Adrenal gland (tissue), 12 donors: Measurements from ENCODE around the gene NEDD8. TPM values are rescaled to one million over a fixed set of nuclear protein-coding genes. Genes with fewer than 3 reads are reported as not detected.

Source experiments
- DNase-seq, 7 donors: peaks; one replicate each; pipeline ENCODE4 v3.0.0-alpha.2; 2019 to 2020
- H3K27ac ChIP-seq, 5 donors: fragments of 200-600 bp; sonication (generic) in 4 of 5; 1 replicate in 3 of 5; 2 replicates in 2 of 5; pipeline versions ENCODE4 v1.5.1 to v1.8.0; 2016 to 2020; ENCODE audit warnings: mild to moderate bottlenecking in 1 of 5
- H3K27me3 ChIP-seq: fragments of 200-600 bp; 2 replicates; pipeline ENCODE4 v1.8.0; 2021
- H3K36me3 ChIP-seq, 2 donors: fragments of 200-600 bp; replicated peaks in 1 of 2; 1 replicate in 1 of 2; 2 replicates in 1 of 2; pipeline versions ENCODE4 v1.5.1 to v1.8.0; 2018 to 2022
- H3K4me1 ChIP-seq, 2 donors: fragments of 200-600 bp; replicated peaks in 1 of 2; 1 replicate in 1 of 2; 2 replicates in 1 of 2; pipeline versions ENCODE4 v1.5.1 to v1.8.0; 2018 to 2021
- H3K4me3 ChIP-seq, 4 donors: fragments of 200-600 bp; sonication (generic) in 3 of 4; one replicate each; pipeline ENCODE4 v1.5.1; 2016 to 2018
- H3K9me3 ChIP-seq, 3 donors: fragments of 200-600 bp; sonication (generic) in 1 of 3; replicated peaks in 1 of 3; 1 replicate in 2 of 3; 2 replicates in 1 of 3; pipeline versions ENCODE4 v1.5.1 to v1.8.0; 2016 to 2021
- CTCF ChIP-seq, 6 experiments: fragments of 450-650 bp in 4 of 6; fragments of 200-600 bp in 2 of 6; sonication (generic) in 1 of 6; IDR thresholded peaks; 1 replicate in 5 of 6; 2 replicates in 1 of 6; pipeline versions ENCODE4 v1.5.1 to v1.8.0; 2016 to 2021; ENCODE audit warnings: antibody characterized with exemption in 6 of 6, mild to moderate bottlenecking in 2 of 6, moderate library complexity in 1 of 6
- POLR2A ChIP-seq, 2 donors: fragments of 450-650 bp; IDR thresholded peaks; one replicate each; pipeline ENCODE4 v1.6.1; 2017; ENCODE audit warnings: antibody characterized with exemption in 2 of 2, mild to moderate bottlenecking in 2 of 2, moderate library complexity in 1 of 2
- whole genome bisulfite sequencing, 4 donors: extraction: QIAGEN DNeasy Blood & Tissue Kit in 2 of 4; methylation state at CpG; one replicate each; pipeline versions ENCODE4 v1.1.5 to v1.1.7; 2013 to 2017; 5-methylcytosine and 5-hydroxymethylcytosine counted together
- intact Hi-C, 2 donors: fragments of 100-400 bp; cut with DNase I; formaldehyde crosslinking; loops; one replicate each; pipeline versions ENCODE4 v1.14.1 to v1.15.0; 2022 to 2023
- polyA plus RNA-seq, 3 donors: library from polyadenylated mRNA; stranded (reverse); fragments of 200-250 nt in 2 of 3; fragments of 350-450 nt in 1 of 3; fragmentation: Illumina TruSeq in 1 of 3; extraction: RNeasy Lipid Tissue Mini Kit (QIAGEN cat#74804) in 1 of 3; gene quantifications; one replicate each; pipeline ENCODE4 v1.2.3, GENCODE V29; 2013 to 2014
- total RNA-seq, 9 donors: library from RNA; depleted of rRNA in 4 of 9; stranded (reverse); fragments of >200 nt in 4 of 9; fragments of 120-200 nt in 1 of 9; fragmentation: NEBNext Ultra II Directional in 1 of 9; extraction: Animal tissue kit (Norgen Biotek cat#: 25700) in 1 of 9; gene quantifications; one replicate each; pipeline versions ENCODE4 v1.1.0 to v1.2.4, GENCODE V29; 2013 to 2023
- donor health status: healthy with polysubstance abuse.
- donor health status: Bipolar disorder and iron deficiency.
- donor health status: DM: yes; HTN: yes; CAD: no.
- donor health status: DM: no; HTN: no; CAD: no.
- donor health status: DM: no; HTN: no; CAD: no.
- donor health status: DM: yes; HTN: yes; CAD: no.

Gene NEDD8
- total and polyA plus RNA-seq, 12 donors = 136 to 454 (median 216) TPM

GRCh38 chr14:24186831-24187538 is 45.2 kb downstream of the NEDD8 start:
- no peak for TF ChIP-seq POLR2A (IDR thresholded peaks at IDR 0.05)
- no peak for TF ChIP-seq CTCF (IDR thresholded peaks at IDR 0.05)
- Histone ChIP-seq H3K9me3 (no peaks in the 10 kb centered on the region), H3K4me1 (peaks cover 9 to 17% of the 10 kb centered on the region in 2 donors), H3K27me3 (no peaks in the 10 kb centered on the region), H3K36me3 (peaks cover 0 to 65% of the 10 kb centered on the region in 2 donors), H3K27ac (no peak overlapping the region), H3K4me3 (no peak overlapping the region)
- 90 to 95% (median 93%) methylated on average over 9 to 10 of the region's 10 CpGs for WGBS, 4 donors
- intact Hi-C loops = no loop called here
- no peak for DNase-seq

- Histone ChIP-seq H3K4me1 (peaks cover 9 to 22% of the 10 kb centered on the region in 2 donors), H3K4me3 (no peak overlapping the region), H3K36me3 (peaks cover 0 to 68% of the 10 kb centered on the region in 2 donors), H3K27me3 (no peaks in the 10 kb centered on the region), H3K27ac (no peak overlapping the region), H3K9me3 (no peaks in the 10 kb centered on the region)
- no peak for DNase-seq
- WGBS, 4 donors = 87 to 91% (median 90%) methylated on average over 2 to 11 of the region's 11 CpGs
- TF ChIP-seq POLR2A (IDR thresholded peaks at IDR 0.05) = no peak
- no peak for TF ChIP-seq CTCF (IDR thresholded peaks at IDR 0.05)
- intact Hi-C loops = no loop called here
Observed at GRCh38 chr14:24185741-24186140, 46.4 kb downstream of the NEDD8 start.

- no peak for TF ChIP-seq CTCF (IDR thresholded peaks at IDR 0.05)
- TF ChIP-seq POLR2A (IDR thresholded peaks at IDR 0.05) = no peak
- Histone ChIP-seq H3K27me3 (no peaks in the 10 kb centered on the region), H3K9me3 (no peaks in the 10 kb centered on the region), H3K4me1 (peaks cover 16 to 29% of the 10 kb centered on the region in 2 donors), H3K4me3 (no peak overlapping the region), H3K36me3 (peaks cover 0 to 70% of the 10 kb centered on the region in 2 donors), H3K27ac (no peak overlapping the region)
- DNase-seq = no peak
- WGBS, 4 donors = 91 to 94% (median 93%) methylated on average over 5 to 7 of the region's 7 CpGs
- intact Hi-C loops = no loop called here
Observed at GRCh38 chr14:24185026-24185425, 47.1 kb downstream of the NEDD8 start.

GRCh38 chr14:24184104-24184970 is 47.8 kb downstream of the NEDD8 start:
- H3K4me1 ChIP-seq = peaks cover 23 to 35% of the 10 kb centered on the region in 2 donors
- H3K36me3 ChIP-seq = peaks cover 0 to 71% of the 10 kb centered on the region in 2 donors
- no peak for DNase-seq
- H3K4me3 ChIP-seq = no peak overlapping the region
- no peak overlapping the region for H3K27ac ChIP-seq
- WGBS, 4 donors = 66 to 90% (median 88%) methylated on average over 3 to 19 of the region's 19 CpGs
- H3K27me3 ChIP-seq = no peaks in the 10 kb centered on the region
- TF ChIP-seq POLR2A (IDR thresholded peaks at IDR 0.05) = no peak
- TF ChIP-seq CTCF (IDR thresholded peaks at IDR 0.05) = no peak
- H3K9me3 ChIP-seq = no peaks in the 10 kb centered on the region
- intact Hi-C loops = no loop called here
